Measurements from ENCODE around the gene BST1. TPM values are rescaled to one million over a fixed set of nuclear protein-coding genes. Genes with fewer than 3 reads are reported as not detected.

Gene BST1
- total RNA-seq, 1 experiment from 2014 or later: 3.0 TPM

DNA sequence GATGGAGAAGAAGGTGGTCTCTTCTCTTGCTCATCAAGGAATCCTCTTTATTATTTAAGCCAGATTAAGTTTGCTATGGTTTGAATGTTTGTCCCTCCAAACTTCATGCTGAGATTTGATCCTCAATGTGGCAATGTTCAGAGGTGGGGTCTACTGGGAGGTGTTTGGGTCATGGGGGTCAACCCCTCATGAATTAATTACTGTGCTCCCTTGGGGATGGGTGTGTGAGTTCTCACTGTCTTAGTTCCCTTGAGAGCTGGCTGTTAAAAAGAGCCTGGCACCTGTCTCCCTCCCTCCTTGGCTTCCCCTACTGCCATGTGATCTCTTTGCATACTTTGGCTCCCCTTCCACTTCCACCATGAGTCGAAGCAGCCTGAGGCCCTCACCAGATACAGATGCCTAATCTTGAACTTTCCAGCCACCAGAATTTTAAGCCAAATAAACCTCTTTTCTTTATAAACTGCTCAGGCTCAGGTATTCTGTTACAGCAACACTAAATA, 39.3 kb downstream of the BST1 start:
- CTCF ChIA-PET: no interaction called here
- ATAC-seq (no peak), DNase-seq (ENCODE audit: low read depth, low spot score) (no peak)
- no peak overlapping the region for H3K27ac ChIP-seq (ENCODE audit: low read length)
- H3K9me3 ChIP-seq (ENCODE audit: control insufficient read depth, insufficient read depth, low read depth, low read length): no peaks in the 10 kb centered on the region
- H3K36me3 ChIP-seq (ENCODE audit: control insufficient read depth, insufficient read depth, low read length): no peaks in the 10 kb centered on the region
- TF ChIP-seq, protein P1, sequence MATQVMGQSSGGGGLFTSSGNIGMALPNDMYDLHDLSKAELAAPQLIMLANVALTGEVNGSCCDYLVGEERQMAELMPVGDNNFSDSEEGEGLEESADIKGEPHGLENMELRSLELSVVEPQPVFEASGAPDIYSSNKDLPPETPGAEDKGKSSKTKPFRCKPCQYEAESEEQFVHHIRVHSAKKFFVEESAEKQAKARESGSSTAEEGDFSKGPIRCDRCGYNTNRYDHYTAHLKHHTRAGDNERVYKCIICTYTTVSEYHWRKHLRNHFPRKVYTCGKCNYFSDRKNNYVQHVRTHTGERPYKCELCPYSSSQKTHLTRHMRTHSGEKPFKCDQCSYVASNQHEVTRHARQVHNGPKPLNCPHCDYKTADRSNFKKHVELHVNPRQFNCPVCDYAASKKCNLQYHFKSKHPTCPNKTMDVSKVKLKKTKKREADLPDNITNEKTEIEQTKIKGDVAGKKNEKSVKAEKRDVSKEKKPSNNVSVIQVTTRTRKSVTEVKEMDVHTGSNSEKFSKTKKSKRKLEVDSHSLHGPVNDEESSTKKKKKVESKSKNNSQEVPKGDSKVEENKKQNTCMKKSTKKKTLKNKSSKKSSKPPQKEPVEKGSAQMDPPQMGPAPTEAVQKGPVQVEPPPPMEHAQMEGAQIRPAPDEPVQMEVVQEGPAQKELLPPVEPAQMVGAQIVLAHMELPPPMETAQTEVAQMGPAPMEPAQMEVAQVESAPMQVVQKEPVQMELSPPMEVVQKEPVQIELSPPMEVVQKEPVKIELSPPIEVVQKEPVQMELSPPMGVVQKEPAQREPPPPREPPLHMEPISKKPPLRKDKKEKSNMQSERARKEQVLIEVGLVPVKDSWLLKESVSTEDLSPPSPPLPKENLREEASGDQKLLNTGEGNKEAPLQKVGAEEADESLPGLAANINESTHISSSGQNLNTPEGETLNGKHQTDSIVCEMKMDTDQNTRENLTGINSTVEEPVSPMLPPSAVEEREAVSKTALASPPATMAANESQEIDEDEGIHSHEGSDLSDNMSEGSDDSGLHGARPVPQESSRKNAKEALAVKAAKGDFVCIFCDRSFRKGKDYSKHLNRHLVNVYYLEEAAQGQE (IDR thresholded peaks at IDR 0.05; ENCODE audit: insufficient read depth in 1 of 2, low read depth in 2 of 2, low read length in 1 of 2): no peak
- no peak for TF ChIP-seq POLR2AphosphoS5 (IDR thresholded peaks at IDR 0.05; ENCODE audit: low read depth, low read length)
- no peak for TF ChIP-seq TCF7L2 (IDR thresholded peaks at IDR 0.05; ENCODE audit: low read depth, low read length)
- no peak for TF ChIP-seq SIN3A (IDR thresholded peaks at IDR 0.05; ENCODE audit: borderline replicate concordance, insufficient read depth, low read depth, low read length)
- TF ChIP-seq, protein P2, sequence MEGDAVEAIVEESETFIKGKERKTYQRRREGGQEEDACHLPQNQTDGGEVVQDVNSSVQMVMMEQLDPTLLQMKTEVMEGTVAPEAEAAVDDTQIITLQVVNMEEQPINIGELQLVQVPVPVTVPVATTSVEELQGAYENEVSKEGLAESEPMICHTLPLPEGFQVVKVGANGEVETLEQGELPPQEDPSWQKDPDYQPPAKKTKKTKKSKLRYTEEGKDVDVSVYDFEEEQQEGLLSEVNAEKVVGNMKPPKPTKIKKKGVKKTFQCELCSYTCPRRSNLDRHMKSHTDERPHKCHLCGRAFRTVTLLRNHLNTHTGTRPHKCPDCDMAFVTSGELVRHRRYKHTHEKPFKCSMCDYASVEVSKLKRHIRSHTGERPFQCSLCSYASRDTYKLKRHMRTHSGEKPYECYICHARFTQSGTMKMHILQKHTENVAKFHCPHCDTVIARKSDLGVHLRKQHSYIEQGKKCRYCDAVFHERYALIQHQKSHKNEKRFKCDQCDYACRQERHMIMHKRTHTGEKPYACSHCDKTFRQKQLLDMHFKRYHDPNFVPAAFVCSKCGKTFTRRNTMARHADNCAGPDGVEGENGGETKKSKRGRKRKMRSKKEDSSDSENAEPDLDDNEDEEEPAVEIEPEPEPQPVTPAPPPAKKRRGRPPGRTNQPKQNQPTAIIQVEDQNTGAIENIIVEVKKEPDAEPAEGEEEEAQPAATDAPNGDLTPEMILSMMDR (IDR thresholded peaks at IDR 0.05): no peak
- H3K4me1 ChIP-seq (ENCODE audit: control insufficient read depth, insufficient read depth, low read length): no peaks in the 10 kb centered on the region
- in situ Hi-C loops (cut with HindIII; ENCODE audit: low pct_unique_long_range_greater_than_20kb, low sequenced_read_pairs): no loop called here
- BruUV-seq (replicated peaks): no TSS peak
- POLR2A ChIA-PET: no interaction called here
- no peak overlapping the region for H3K4me3 ChIP-seq (ENCODE audit: low read depth in 2 of 2, low read length in 2 of 2)
- intact Hi-C loops (cut with micrococcal nuclease; ENCODE audit: unreplicated experiment): no loop called here
- no peaks in the 10 kb centered on the region for H3K27me3 ChIP-seq (ENCODE audit: control insufficient read depth, insufficient read depth, low read length)

GRCh38 chr4:15742637-15743036, 39.8 kb downstream of the BST1 start:
- no peak overlapping the region for H3K4me3 ChIP-seq (ENCODE audit: low read depth in 2 of 2, low read length in 2 of 2)
- no peaks in the 10 kb centered on the region for H3K4me1 ChIP-seq (ENCODE audit: control insufficient read depth, insufficient read depth, low read length)
- TF ChIP-seq, protein P2 (IDR thresholded peaks at IDR 0.05): no peak
- TF ChIP-seq, protein P1 (IDR thresholded peaks at IDR 0.05; ENCODE audit: insufficient read depth in 1 of 2, low read depth in 2 of 2, low read length in 1 of 2): no peak
- TF ChIP-seq POLR2AphosphoS5 (IDR thresholded peaks at IDR 0.05; ENCODE audit: low read depth, low read length): no peak
- TF ChIP-seq SIN3A (IDR thresholded peaks at IDR 0.05; ENCODE audit: borderline replicate concordance, insufficient read depth, low read depth, low read length): no peak
- TF ChIP-seq TCF7L2 (IDR thresholded peaks at IDR 0.05; ENCODE audit: low read depth, low read length): no peak
- no peak for ATAC-seq
- H3K27me3 ChIP-seq (ENCODE audit: control insufficient read depth, insufficient read depth, low read length): no peaks in the 10 kb centered on the region
- no peaks in the 10 kb centered on the region for H3K9me3 ChIP-seq (ENCODE audit: control insufficient read depth, insufficient read depth, low read depth, low read length)
- intact Hi-C loops (cut with micrococcal nuclease; ENCODE audit: unreplicated experiment) (no loop called here), in situ Hi-C loops (cut with HindIII; ENCODE audit: low pct_unique_long_range_greater_than_20kb, low sequenced_read_pairs) (no loop called here)
- ChIA-PET POLR2A (no interaction called here), CTCF (no interaction called here)
- H3K36me3 ChIP-seq (ENCODE audit: control insufficient read depth, insufficient read depth, low read length): no peaks in the 10 kb centered on the region
- BruUV-seq (replicated peaks): no TSS peak
- DNase-seq (ENCODE audit: low read depth, low spot score): no peak
- H3K27ac ChIP-seq (ENCODE audit: low read length): no peak overlapping the region
